ENCODE measurements around the gene RCAN2.

DNA sequence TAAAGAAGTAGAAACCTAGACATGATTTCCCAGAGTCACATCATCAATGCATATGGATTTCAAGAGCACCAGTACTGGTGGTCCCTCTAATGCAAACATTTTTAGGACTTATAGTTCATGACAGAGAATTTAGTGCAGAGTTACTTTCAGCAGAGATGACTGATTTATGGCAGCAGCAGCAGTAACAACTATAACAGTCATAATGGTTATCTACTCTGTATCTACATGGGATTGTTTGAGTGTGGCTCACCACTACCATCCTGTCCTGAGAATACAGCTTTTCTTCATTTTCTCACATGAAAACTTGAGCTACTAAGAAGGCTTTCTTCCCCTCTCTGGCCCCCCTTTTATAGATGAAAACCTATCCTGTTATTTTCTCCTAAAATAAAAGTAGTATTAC lies 192.0 kb downstream of the RCAN2 start:
- TF ChIP-seq POLR2A (IDR thresholded peaks at IDR 0.05; ENCODE audit: low read depth, low read length) (no peak), TAF1 (IDR thresholded peaks at IDR 0.05; ENCODE audit: borderline replicate concordance, low read depth, low read length) (no peak)

Measured in GM12892 (cell line).